Measurements from ENCODE around the gene KLHL30.
A peak's percentile ranks its signal among the peaks of the same experiment; 100 is the strongest.

The KLHL30 gene

DNA sequence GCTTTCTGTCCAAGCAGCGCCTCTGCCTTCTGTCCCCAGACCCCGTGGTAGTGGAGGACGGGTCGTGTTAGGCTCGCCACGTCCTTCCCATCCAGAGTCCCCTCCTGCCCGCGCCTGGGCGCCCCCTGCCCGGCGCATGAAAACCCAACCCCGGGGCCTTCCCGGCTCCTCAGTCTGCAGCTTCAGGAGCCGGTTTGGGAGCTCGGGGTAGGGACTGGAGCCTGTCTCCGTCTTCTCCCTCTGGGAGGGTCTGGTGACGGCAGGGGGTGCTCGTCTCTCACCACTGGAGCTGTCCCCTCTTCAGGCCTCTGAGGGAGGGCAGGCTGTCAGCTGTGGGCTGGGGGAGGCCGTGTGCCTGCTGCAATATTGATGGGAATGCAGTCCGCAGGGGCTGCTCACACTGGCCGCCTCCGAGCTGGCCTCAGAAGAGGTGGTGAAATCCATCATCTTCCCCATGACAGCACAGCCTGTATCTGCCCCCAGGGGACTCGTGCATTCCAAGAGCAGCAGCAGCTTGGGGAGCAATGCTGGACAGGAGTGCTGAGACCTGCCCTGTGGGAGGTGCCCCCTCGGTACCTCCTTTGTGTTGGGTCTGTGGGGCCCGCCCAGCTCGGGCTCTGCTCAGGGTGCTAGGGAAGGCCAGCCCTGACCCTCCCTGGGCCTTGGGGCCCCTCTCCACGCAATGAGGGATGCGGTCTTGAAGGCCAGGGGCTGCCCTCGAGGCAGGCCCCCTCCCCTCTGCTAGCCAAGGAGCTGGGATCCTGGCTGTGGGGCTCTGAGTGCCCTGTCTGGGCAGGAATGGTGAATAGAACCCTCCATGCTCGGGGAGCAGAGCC is 17.8 kb upstream of the KLHL30 start:
- peak; percentile 18 for DNase-seq (ENCODE audit: low read depth)

DNA sequence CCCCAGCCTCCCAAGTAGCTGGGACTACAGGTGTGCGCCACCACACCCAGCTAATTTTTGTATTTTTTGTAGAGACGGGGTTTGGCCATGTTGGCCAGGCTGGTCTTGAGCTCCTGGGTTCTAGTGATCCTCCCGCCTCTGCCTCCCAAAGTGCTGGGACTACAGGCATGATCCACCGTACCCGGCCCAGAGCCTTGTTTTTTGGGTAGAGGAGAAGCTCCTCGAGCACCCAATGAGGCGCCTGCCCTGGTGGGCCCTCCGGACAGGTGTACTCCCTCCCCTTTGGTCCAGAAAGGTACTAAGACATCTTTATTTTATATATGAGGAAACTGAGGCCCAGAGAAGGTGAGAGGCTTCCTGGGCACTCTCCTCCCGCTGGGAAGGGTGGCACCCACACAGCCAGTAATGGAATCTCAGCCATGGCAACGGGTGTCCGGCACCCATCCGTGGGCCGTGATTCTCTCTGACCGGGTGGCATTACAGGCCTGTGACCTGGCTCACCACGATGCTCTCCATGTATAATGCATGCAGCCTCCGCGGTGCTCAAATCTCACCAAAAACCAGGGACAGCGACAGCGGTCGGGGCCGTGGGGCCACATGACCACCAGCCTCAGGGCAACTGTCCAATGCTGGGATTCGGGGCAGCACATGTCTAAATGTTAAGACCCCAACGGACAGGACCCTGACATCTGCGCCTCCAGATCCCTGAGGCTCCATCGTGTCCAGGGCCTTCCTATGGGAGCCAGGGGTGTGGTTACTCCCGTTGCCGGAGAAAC is 16.8 kb upstream of the KLHL30 start:
- DNase-seq (ENCODE audit: low read depth): no peak

DNA sequence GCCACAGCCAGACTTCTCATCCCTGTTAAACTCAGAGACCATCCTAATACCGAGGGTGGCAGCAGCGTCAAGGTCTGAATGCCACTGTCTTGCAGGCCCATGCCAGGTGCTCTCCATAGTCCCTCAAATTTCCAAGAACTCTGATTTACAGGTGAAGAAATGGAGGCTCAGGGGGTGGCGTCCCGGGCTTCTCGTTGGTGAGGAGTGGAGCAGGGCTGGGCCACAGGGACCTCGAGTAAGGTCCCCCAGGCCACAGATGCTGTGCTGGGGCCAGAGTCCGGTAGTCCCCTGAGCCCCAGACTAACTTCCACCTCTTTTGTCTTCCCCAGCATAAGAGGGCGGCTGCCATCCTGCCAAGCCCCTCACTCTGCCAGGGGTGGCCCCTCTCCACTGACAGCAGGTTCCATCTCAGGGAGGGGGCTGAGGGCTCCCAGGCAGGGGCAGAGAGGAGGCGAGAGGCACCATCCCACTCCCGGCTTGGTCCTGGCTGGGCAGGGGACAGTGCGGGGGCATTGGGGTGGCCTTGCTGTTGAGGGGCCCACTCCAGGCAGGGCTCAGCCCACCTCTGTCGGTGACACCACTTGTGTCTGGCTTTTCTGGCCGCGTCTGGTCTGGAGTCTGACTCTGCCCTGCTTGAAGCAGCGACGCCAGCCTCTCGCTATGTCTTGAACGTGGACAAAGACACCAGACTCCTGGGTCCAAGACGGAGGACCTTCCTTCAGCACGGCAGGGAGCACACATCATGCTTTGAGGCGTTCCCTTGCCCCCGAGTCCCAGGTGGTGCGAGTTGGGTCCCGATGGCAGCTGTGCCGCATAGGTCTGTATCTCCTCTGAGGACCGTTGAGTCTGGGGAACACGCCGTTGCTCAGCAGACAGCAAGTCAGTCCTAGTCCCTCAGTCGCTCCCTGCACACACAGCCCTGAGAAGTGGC is 15.9 kb upstream of the KLHL30 start:
- no peak for DNase-seq (ENCODE audit: low read depth)

DNA sequence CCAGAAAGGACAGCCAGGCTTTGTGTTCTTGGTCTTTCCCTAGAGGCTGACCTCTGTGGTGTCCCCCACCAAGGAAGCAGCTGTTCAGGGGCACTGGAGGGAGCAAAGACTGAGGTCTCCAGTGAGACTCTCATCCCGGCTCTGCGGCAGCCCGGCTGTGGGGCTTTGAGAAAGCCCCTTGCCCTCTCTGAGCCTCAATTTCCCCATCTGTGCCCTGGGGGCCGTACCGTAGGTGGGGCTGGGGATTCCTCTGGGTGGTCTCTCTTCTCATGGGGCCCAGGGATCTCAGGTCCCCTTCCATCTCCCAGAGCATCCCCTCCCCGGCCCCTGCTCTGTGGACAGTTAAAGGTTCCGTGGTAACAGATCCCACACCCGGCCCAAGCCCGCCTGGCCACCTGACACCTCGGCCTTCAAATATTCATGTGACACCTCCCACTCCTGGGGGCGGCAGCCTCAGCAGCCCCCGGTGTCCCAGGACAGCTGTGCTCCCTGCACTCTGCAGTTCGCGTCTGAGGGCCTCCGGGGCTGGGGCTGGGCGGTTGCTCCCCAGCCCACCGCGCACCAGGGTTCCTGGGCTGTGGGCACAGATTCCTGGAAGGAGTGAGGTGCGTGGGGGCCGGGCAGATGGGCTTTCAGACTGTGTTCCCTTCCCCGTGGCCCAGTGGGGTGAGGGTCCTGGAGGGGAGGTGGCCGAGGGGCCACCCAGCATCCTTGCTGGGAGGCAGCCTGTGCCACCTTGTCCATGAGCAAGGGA is 15.1 kb upstream of the KLHL30 start:
- DNase-seq (ENCODE audit: low read depth): no peak

DNA sequence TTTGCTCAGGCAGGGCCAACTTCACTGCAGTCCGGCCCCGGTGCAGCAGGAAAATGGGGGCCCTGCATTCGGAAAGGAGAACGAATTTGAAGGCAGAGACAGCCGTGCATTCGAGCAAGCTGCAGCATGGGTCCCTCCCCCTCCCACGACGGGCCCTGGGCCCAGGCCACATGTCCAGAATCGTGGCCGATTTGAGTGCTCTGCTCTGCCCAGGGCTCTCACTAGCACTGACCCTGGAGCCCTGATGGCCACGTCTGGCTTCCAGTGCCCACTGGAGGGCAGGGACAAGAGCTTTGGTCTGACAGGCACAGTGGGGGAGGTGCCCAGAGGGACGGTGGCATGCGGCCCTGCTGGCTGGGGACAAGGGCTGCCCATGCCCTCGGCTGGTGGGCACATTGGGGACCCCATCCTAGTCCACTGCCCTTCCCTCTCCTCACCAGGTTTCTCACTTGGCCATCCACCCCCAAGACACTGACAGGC is 14.4 kb upstream of the KLHL30 start:
- DNase-seq (ENCODE audit: low read depth): no peak

DNA sequence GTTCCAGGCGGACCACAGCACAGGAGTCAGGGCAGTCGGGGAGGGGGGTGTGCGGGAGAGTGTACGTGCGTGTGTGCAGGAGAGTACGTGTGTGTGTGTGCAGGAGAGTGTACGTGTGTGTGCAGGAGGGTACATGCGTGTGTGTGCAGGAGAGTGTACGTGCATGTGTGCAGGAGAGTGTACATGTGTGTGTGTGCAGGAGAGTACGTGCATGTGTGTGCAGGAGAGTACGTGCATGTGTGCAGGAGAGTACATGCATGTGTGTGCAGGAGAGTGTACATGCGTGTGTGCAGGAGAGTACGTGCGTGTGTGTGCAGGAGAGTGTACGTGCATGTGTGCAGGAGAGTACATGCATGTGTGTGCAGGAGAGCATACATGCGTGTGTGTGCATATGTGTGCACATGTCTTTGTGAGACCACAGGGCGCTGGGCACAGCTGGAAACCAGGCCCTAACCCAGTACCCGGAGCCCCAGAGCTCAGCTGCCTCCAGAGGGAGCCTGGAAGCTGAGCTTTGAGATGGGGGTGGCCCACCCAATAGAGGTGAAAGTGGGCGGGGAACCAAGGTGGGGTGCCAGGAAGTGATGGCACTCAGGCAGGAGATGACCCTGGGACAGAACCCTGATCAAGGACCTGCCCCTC is 13.9 kb upstream of the KLHL30 start:
- DNase-seq (ENCODE audit: low read depth): no peak

DNA sequence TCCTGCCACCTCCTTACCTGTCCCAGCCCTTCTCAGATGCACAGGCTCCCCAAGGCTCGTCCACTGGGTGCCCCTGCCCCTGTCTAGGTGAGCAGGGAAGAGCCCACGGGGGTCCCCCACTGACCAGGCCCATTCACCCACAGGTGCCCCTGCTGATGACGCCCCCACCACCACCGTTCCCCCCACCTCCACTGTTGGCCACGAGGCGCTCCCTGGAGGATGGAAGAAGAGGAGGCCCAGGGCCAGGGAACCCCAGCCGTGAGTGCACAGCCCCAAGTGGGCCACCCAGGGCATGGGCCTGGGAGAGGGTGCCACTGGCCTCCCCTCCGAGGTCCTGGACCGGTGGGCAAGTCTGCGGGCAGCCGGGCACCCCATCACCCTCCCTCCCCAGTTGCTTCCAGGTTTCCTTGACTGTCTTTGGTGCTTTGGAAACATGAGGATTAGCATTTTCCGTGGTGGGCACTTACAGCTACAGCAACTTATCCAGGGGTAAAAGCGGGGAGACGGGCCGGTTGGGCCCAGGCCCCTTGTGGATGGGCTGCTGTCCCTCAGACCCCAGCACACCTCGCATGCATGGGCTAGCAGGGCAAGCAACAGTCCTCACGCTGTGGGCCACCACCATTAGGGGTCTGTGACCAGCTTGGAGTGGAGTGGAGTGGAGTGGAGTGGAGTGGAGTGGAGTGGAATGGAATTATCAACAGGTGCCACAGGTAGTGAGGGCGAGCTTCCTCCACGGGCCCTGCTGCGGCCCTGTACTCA is 13.2 kb upstream of the KLHL30 start:
- no peak for DNase-seq (ENCODE audit: low read depth)

DNA sequence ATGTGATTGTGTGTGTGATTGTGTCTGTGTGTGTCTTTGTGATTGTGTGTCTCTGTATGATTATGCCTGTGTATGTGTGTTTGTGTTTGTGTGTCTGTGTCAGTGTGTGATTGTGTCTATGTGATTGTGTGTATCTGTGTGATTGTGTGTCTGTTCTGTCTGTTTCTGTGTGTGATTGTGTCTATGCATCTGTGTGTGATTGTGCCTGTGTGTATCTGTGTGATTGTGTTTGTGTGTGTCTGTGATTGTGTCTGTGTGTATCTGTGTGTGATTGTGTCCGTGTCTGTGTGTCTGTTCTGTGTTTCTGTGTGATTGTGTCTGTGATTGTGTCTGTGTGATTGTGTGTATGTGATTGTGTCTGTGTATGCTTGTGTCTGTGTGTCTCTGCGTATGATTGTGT is 12.1 kb upstream of the KLHL30 start:
- DNase-seq (ENCODE audit: low read depth): no peak

DNA sequence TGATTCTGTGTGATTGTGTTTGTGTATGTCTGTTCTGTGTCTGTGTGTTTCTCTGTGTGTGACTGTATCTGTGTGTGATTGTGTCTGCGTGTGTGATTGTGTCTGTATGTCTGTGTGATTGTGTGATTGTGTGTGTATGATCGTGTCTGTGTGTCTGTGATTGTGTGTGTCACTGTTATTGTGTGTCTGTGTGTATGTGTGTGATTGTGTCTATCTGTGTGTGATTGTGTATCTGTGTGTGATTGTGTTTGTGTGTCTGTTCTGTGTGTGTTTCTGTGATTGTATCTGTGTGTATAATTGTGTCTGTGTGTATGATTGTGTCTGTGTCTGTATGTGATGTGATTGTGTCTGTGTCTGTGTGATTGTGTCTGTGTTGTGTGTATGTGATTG is 11.7 kb upstream of the KLHL30 start:
- DNase-seq (ENCODE audit: low read depth): no peak

DNA sequence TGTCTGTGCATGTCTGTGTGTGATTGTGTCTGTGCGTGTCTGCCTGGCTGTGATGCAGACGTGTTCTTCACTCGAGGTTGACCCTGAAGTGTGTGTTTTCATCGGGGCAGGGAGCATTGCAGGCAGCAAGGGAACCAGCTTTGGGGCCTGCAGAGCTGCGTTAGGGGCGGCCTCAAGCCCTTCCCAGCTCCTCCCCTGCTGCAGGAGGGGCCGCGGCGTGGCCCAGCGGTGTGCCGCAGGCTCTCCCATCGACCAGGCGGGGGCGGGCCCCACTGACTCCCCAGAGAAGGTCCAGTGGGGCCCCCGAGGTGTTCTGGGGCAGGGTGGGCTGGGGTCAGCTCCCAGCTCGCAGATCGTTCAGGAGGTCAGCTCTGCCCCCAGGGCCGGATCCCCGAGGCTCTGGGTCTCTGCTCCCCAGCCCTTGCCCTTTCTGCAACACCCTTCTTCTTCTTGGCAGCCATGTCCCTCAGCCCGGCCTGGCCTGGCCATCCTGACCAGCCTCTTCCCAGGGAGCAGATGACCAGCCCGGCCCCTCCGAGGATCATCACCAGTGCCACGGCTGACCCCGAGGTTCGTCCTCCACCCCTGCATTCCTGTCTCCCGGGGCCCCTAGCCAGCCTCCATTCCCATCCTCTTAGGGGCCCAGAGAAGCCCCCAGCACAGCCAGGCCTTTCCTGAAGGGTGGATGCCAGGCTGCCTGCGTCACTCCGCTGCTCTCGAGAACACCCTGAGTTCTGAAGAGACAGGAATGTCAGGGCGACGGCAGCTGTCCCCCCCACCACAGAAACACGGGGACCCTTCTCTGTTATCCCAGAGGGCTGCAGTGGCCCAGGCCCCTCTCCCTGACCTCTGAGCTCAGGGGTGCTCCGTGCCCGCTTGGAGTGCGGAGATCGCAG is 11.1 kb upstream of the KLHL30 start:
- DNase-seq (ENCODE audit: low read depth): peak; percentile 68

DNA sequence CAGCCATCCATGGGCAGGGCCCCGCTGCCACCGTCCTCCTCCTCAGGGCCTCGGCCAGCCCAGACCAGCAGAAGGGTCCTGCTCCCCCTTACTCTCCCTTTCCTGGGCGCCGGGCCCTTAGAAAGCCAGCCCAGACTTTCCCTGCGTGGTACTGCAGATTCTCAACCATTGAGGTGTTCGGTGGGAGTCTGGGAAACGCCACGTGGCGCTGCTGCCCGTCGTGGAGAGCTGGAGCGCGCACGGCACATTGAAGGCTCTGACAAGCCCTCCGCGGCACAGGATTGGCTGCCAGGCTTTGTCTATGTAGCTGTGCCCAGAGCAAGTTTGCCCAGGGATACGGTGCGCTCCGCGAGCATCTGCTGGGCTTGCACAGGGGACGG is 10.4 kb upstream of the KLHL30 start:
- DNase-seq (ENCODE audit: low read depth): no peak

DNA sequence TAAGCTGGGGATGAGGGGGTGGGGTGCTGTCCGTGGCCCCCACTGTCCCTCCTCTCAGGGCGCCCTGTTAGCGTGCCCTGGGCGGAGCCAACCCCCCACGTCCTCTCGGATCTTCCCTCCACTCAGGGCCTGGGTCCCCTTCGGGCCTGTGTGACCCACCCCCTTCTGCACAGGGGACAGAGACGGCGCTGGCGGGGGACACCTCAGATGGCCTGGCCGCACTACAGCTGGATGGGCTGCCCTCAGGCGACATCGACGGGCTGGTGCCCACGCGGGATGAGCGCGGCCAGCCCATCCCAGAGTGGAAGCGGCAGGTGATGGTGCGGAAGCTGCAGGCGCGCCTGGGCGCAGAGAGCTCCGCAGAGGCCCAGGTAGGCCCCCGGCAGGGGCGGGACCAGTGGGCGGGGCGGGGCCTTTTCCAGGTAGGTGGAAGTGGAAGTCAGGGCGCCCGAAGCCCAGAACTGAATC is 9.9 kb upstream of the KLHL30 start:
- DNase-seq (ENCODE audit: low read depth): no peak

DNA sequence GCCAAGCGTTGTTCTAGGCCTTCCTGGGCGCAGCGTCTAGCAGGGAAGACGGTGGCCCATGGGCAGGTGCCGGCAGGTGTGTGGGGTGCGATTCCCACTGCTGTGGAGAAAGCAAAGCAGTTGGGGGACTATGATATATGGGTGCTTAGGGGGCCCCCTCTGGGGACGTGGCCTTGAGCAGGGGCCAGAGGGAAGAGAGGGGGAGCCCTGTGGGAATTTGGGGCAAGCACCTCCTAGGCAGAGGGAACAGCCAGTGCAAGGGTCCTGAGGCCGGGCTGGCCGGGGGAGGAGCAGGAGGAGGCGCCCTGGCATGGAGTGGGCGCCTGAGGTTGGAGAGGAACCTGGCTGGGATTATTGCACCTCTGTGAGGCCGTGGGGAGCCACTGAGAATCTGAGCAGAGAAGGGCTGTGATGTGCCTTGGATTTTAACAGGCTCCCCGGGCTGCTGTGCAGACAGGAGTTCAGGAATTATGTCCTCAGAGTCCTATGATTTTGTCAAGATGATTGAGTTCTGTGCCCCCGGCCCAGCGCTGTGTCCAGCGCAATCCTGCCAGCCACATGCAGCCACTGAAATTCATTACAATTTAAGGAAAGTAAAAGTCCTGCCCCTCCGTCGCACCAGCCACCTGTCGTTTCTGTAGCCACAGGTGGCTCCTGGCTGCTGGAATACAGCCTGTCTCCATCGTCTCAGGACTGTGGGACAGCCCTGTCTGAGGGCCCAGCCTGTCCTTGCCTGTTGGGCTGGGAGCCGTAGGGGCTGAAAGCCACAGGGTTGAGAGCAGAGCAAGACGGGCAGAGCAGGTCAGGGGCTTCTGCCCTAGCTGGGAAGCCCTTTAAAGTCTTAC is 9.1 kb upstream of the KLHL30 start:
- no peak for DNase-seq (ENCODE audit: low read depth)

DNA sequence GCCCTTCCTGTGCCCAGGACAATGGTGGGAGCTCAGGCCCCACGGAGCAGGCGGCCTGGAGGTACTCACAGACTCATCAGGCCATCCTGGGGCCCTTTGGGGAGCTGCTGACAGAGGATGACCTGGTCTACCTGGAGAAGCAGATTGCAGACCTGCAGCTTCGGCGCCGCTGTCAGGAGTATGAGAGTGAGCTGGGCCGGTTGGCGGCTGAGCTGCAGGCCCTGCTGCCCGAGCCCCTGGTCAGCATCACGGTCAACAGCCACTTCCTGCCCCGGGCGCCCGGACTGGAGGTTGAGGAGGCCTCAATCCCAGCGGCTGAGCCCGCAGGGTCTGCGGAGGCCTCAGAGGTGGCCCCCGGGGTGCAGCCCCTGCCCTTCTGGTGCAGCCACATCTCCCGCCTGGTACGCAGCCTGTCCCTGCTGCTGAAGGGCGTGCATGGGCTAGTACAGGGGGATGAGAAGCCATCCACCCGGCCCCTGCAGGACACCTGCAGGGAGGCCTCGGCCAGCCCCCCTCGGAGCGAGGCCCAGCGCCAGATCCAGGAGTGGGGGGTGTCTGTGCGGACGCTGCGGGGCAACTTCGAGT is 8.3 kb upstream of the KLHL30 start:
- DNase-seq (ENCODE audit: low read depth): no peak

DNA sequence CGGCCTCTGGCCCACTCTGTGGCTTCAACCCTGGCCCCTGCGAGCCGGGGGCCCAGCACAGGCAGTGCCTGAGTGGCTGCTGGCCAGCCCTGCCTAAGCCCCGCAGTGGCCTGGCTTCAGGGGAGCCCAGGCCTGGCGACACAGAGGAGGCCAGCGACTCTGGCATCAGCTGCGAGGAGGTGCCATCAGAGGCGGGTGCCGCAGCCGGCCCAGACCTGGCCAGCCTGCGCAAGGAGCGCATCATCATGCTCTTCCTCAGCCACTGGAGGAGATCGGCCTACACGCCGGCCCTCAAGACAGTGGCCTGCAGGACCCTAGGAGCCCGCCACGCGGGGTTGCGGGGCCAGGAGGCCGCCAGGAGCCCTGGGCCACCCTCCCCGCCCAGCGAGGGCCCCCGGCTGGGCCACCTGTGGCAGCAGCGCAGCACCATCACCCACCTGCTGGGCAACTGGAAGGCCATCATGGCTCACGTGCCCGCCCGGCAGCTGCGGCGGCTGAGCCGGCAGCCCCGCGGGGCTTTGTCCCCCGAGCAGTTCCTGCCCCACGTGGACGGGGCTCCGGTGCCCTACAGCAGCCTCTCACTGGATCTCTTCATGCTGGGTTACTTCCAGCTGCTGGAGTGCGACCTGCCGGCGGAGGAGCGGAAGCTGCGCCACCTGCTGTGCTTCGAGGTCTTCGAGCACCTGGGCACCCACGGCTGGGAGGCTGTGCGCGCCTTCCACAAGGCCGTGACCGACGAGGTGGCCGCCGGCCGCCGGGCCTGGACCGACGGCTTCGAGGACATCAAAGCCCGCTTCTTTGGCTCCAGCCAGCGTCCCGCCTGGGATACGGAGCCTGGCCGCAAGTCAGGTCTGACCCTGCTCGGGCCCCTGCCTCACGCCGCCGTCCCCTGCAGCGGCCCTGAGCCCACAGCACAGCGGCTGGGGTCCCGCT is 7.5 kb upstream of the KLHL30 start:
- DNase-seq (ENCODE audit: low read depth): no peak

DNA sequence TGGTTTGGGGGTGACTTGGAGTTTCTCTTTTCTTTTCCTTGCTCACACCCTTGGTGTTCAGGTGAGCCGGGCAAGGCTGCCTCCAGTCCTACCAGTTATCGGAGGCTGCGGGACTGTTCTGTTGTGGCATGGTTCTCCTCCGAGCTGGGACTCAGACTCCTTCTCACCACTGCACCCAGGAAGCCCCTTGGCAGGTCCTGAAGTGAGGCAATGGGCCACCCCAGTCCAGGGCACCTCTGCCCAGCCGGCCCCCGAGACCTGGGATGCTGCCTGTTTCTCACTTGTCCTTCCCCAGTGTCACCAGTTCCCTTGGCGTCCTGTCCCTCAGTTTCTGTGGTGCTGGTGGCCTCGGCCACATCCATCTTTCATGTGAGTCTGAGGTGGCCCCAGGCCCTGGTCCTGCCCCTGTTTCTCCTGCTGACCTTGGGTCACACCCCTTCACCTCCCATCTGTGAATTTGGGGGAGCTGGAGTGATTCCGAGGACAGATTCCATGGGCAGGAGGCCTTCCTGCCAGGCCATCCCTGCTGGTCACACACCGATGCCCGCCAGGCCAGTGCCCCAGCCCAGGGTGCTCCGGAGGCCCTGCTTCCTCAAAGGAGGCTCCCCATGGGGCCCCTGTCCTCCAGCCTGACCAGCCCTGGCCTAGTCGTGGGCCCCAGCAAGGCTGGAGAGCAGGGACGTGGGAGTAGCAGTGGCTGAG is 6.6 kb upstream of the KLHL30 start:
- DNase-seq (ENCODE audit: low read depth): no peak

Data from EH (cell line).